Ascending aorta (tissue), 2 donors: Measurements from ENCODE around the gene KIF20B. TPM values are rescaled to one million over a fixed set of nuclear protein-coding genes. Genes with fewer than 3 reads are reported as not detected.

Source experiments
- DNase-seq, 2 donors: peaks; one replicate each; pipeline ENCODE4 v3.0.0-alpha.2; 2019; ENCODE audit warnings: low spot score in 2 of 2
- H3K27ac ChIP-seq, 2 donors: fragments of 200-600 bp; sonication (generic); one replicate each; pipeline ENCODE4 v1.5.1; 2016 to 2017; ENCODE audit warnings: mild to moderate bottlenecking in 1 of 2
- H3K27me3 ChIP-seq: fragments of 200-600 bp; sonication (generic); one replicate; pipeline ENCODE4 v1.5.1; 2017
- H3K36me3 ChIP-seq, 2 donors: fragments of 200-600 bp; sonication (generic); one replicate each; pipeline ENCODE4 v1.5.1; 2016
- H3K4me1 ChIP-seq, 2 donors: fragments of 200-600 bp; sonication (generic); one replicate each; pipeline ENCODE4 v1.5.1; 2016 to 2017; ENCODE audit warnings: mild to moderate bottlenecking in 1 of 2
- H3K4me3 ChIP-seq, 2 donors: fragments of 200-600 bp; sonication (generic); one replicate each; pipeline ENCODE4 v1.5.1; 2016 to 2017; ENCODE audit warnings: mild to moderate bottlenecking in 1 of 2
- H3K9me3 ChIP-seq, 2 donors: fragments of 200-600 bp; sonication (generic); one replicate each; pipeline ENCODE4 v1.5.1; 2016
- CTCF ChIP-seq, 3 experiments: fragments of 200-600 bp in 2 of 3; fragments of 450-650 bp in 1 of 3; sonication (generic) in 2 of 3; IDR thresholded peaks; one replicate each; pipeline ENCODE4 v1.5.1; 2016 to 2019; ENCODE audit warnings: antibody characterized with exemption in 3 of 3, mild to moderate bottlenecking in 1 of 3, moderate library complexity in 1 of 3
- intact Hi-C: fragments of 100-400 bp; cut with DNase I; formaldehyde crosslinking; loops from one replicate; pipeline ENCODE4 v1.15.1; 2023
- total RNA-seq: library from RNA; depleted of rRNA; stranded (reverse); fragments of >200 nt; gene quantifications from one replicate; pipeline ENCODE4 v1.1.0, GENCODE V29; 2016

The KIF20B gene
- total RNA-seq, 1 donor from 2014 or later, result 2.4 TPM

DNA sequence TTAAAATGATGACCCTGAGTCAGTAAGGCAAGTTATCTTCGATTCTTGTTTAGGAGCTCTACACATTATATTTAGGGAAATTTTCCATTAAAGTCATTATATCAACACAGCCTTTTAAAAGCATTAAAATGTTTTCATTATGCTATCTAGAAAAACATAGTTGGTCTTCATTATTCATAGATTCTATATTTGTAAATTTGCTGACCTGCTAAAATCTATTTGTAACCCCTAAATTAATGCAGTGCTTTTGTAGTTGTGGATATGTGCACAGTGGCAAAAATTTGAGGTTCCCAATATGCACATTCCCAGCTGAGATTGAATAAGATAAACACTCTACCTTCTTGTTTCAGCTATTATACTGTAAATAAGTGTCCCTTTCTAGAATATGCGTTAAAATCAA lies 81.1 kb downstream of the KIF20B start:
- no peak overlapping the region for H3K4me3 ChIP-seq
- no peaks in the 10 kb centered on the region for H3K36me3 ChIP-seq
- intact Hi-C loops, result no loop called here
- no peak for TF ChIP-seq CTCF (IDR thresholded peaks at IDR 0.05)
- DNase-seq, result no peak
- H3K9me3 ChIP-seq, result no peaks in the 10 kb centered on the region
- peaks cover 0 to 2% of the 10 kb centered on the region in 2 donors for H3K4me1 ChIP-seq
- no peak overlapping the region for H3K27ac ChIP-seq
- no peaks in the 10 kb centered on the region for H3K27me3 ChIP-seq

GRCh38 chr10:89783406-89783805 lies 82.0 kb downstream of the KIF20B start:
- Histone ChIP-seq H3K36me3 (no peaks in the 10 kb centered on the region), H3K9me3 (no peaks in the 10 kb centered on the region), H3K27me3 (no peaks in the 10 kb centered on the region), H3K27ac (no peak overlapping the region), H3K4me3 (no peak overlapping the region), H3K4me1 (peaks cover 0 to 2% of the 10 kb centered on the region in 2 donors)
- intact Hi-C loops, result no loop called here
- TF ChIP-seq CTCF (IDR thresholded peaks at IDR 0.05), result no peak
- no peak for DNase-seq

GRCh38 chr10:89785095-89785494 lies 83.7 kb downstream of the KIF20B start:
- H3K9me3 ChIP-seq, result no peaks in the 10 kb centered on the region
- intact Hi-C loops, result no loop called here
- no peaks in the 10 kb centered on the region for H3K36me3 ChIP-seq
- H3K27me3 ChIP-seq, result no peaks in the 10 kb centered on the region
- no peak for DNase-seq
- H3K4me3 ChIP-seq, result no peak overlapping the region
- peak overlapping the region in 1 of 2 donors; percentile 1 for H3K27ac ChIP-seq
- no peak for TF ChIP-seq CTCF (IDR thresholded peaks at IDR 0.05)
- H3K4me1 ChIP-seq, result peaks cover 0 to 2% of the 10 kb centered on the region in 2 donors

DNA sequence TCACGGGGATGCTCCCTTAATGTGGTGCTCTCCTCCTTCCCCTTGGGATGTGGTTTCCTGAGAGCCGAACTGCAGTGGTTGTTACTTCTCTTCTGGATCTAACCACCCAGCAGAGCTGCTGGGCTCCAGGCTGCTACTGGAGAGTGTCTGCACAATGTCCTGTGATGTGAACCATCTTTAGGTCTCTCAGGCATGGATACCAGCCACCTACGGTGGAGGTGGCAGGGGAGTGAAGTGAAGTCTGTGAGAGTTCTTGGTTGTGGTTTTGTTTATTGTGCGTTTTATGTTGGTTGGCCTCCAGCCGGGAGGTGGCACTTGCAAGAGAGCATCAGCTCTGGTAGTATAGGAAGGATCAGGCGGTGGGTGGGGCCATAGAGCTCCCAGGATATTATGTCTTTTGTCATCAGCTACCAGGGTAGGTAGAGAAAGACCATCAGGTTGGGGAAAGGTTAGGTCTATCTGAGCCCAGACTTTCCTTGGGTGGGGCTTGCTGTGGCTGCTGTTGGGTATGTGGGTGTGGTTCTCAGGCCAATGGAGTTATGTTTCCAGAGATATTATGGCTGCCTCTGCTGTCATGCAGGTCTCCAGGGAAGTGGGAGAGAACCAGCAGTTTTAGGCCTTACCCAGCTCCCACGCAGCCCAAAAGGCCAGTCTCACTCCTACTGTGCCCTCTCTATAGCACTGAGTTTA lies 87.9 kb downstream of the KIF20B start:
- intact Hi-C loops, result no loop called here
- no peaks in the 10 kb centered on the region for H3K9me3 ChIP-seq
- H3K27me3 ChIP-seq, result no peaks in the 10 kb centered on the region

GRCh38 chr10:89792187-89792586 lies 90.8 kb downstream of the KIF20B start:
- Histone ChIP-seq H3K4me3 (no peak overlapping the region), H3K4me1 (no peaks in the 10 kb centered on the region), H3K27ac (no peak overlapping the region), H3K9me3 (no peaks in the 10 kb centered on the region), H3K27me3 (no peaks in the 10 kb centered on the region), H3K36me3 (no peaks in the 10 kb centered on the region)
- TF ChIP-seq CTCF (IDR thresholded peaks at IDR 0.05), result no peak
- intact Hi-C loops, result loop anchor here (5.0 kb wide), 1 partner anchor 800 kb away; no protein-coding TSS in a partner anchor
- DNase-seq, result no peak

More for the DNA sequence above, 87.9 kb downstream of the KIF20B start:
- Histone ChIP-seq H3K27ac (no peak overlapping the region), H3K36me3 (no peaks in the 10 kb centered on the region), H3K4me1 (peaks cover 0 to 2% of the 10 kb centered on the region in 2 donors), H3K4me3 (no peak overlapping the region)
- DNase-seq, result no peak
- no peak for TF ChIP-seq CTCF (IDR thresholded peaks at IDR 0.05)
